ENCODE measurements around the gene IL1RAPL1.

DNA sequence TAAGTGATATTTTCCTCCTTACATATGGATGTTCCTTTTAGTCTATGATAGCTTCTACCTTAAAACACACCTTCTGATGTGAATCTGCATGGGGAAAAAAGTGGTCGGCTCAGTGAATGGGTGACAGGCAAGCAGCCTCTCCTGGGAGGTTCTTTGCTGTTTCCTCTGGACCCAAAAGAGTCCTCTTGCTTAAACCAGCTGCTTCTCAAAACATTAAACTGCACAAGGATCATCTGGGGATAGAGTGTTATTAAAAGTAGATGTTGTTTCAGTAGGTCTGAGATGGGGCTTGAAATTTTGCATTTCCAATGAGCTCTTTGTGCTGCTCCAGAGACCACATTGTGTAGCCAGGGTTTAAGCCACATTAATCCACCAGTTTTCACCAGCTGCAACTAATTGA lies 452.9 kb downstream of the IL1RAPL1 start:
- TF ChIP-seq EZH2phosphoT487 (IDR thresholded peaks at IDR 0.05; ENCODE audit: borderline replicate concordance), result no peak
- TF ChIP-seq, protein P1, sequence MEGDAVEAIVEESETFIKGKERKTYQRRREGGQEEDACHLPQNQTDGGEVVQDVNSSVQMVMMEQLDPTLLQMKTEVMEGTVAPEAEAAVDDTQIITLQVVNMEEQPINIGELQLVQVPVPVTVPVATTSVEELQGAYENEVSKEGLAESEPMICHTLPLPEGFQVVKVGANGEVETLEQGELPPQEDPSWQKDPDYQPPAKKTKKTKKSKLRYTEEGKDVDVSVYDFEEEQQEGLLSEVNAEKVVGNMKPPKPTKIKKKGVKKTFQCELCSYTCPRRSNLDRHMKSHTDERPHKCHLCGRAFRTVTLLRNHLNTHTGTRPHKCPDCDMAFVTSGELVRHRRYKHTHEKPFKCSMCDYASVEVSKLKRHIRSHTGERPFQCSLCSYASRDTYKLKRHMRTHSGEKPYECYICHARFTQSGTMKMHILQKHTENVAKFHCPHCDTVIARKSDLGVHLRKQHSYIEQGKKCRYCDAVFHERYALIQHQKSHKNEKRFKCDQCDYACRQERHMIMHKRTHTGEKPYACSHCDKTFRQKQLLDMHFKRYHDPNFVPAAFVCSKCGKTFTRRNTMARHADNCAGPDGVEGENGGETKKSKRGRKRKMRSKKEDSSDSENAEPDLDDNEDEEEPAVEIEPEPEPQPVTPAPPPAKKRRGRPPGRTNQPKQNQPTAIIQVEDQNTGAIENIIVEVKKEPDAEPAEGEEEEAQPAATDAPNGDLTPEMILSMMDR (conservative IDR thresholded peaks at IDR 0.05; ENCODE audit: low read length), result no peak
